ENCODE data around the gene HOXB13. TPM values are rescaled to one million over a fixed set of nuclear protein-coding genes. Genes with fewer than 3 reads are reported as not detected.

Gene HOXB13
- polyA plus RNA-seq, 1 experiment = 0.70 TPM

DNA sequence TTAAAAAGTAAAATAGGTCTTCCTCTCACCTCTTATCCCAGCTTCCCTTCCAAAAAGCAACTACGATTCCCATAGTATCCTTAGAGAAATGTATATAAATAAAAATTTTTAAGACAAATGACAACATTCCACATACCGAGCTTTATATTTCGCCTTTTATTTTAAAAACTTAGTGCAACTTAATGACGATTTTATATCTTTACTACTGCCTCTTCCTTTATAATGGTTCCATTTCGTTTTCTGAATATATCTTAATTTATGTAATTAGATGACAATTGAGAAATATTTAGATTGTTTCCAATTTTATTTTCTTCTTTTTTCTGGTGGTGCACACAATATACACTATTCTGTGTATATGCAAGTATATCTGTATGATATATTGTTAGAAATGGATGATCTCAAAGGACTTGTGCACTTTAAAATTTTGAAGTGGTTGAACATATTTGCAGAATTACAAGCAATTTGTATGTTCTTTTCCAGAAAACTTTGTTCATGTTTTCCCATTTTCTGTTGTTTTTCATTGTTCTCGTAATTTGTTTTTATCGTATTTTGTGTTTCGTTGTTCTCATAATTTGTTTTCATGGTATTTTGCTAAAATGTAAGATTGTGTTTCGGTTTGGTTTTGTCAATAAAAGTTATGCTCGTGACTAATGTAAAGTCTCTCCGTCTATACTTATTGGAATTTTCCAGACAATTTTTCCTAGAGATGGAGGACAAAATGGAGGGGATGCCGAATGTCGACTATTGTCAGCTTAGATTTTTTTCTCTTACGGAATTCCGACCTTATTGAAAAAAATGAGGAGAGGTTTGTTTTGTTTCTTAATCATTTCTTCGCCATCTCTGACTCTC, 20.4 kb upstream of the HOXB13 start:
- ChIA-PET POLR2A (no interaction called here), CTCF (interaction anchor here (0.5 to 1.4 kb wide), 2 partner anchors 32 to 142 kb away, joined by 3 to 5 read pairs; no protein-coding TSS in a partner anchor)
- H3K27me3 ChIP-seq (ENCODE audit: control insufficient read depth, insufficient read depth, low read length) = peaks cover 68% of the 10 kb centered on the region
- TF ChIP-seq, protein P1, sequence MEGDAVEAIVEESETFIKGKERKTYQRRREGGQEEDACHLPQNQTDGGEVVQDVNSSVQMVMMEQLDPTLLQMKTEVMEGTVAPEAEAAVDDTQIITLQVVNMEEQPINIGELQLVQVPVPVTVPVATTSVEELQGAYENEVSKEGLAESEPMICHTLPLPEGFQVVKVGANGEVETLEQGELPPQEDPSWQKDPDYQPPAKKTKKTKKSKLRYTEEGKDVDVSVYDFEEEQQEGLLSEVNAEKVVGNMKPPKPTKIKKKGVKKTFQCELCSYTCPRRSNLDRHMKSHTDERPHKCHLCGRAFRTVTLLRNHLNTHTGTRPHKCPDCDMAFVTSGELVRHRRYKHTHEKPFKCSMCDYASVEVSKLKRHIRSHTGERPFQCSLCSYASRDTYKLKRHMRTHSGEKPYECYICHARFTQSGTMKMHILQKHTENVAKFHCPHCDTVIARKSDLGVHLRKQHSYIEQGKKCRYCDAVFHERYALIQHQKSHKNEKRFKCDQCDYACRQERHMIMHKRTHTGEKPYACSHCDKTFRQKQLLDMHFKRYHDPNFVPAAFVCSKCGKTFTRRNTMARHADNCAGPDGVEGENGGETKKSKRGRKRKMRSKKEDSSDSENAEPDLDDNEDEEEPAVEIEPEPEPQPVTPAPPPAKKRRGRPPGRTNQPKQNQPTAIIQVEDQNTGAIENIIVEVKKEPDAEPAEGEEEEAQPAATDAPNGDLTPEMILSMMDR (IDR thresholded peaks at IDR 0.05; ENCODE audit: insufficient read depth, low read depth, low read length) = no peak
- H3K36me3 ChIP-seq (ENCODE audit: control insufficient read depth, insufficient read depth, low read length) = no peaks in the 10 kb centered on the region
- no peak overlapping the region for H3K4me3 ChIP-seq (ENCODE audit: low read depth, low read length)
- DNase-seq (ENCODE audit: low read depth) = no peak

- Histone ChIP-seq H3K36me3 (ENCODE audit: control insufficient read depth, insufficient read depth, low read length) (no peaks in the 10 kb centered on the region), H3K27me3 (ENCODE audit: control insufficient read depth, insufficient read depth, low read length) (peaks cover 66% of the 10 kb centered on the region), H3K4me3 (ENCODE audit: low read depth, low read length) (no peak overlapping the region)
- ChIA-PET POLR2A (no interaction called here), CTCF (interaction anchor here (0.5 to 0.8 kb wide), 2 partner anchors 69 to 140 kb away, joined by 3 to 5 read pairs; no protein-coding TSS in a partner anchor)
- no peak for DNase-seq (ENCODE audit: low read depth)
- TF ChIP-seq, protein P1 (IDR thresholded peaks at IDR 0.05; ENCODE audit: insufficient read depth, low read depth, low read length) = no peak
Measured at GRCh38 chr17:48747445-48748363, 19.2 kb upstream of the HOXB13 start.

DNA sequence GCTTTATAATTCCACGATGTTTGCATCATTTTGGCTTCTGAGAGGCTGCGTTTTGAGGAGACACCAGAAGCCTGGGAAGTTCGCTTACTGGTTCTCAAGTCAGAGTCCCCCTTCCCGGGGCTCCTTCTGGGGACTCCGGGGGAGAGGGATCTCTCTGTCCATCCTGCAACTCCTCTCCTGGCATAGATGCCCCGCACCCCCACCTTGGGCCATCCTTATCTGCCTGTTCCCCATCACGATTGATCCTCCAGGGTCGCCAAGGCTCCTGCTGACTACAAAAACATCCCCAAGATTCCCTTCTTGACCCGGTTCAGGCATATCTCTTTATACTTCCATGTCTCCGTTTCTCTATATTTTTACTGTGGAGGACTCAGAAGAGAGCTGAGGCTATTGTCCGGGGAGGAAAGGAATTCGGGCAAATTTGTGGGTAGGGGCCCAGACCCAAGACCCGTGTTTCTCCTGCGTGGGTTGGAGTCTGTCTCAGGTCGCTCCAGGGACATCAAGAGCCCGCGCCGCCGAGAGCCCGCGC, 18.4 kb upstream of the HOXB13 start:
- ChIA-PET POLR2A (no interaction called here), CTCF (no interaction called here)
- no peak for DNase-seq (ENCODE audit: low read depth)
- H3K4me3 ChIP-seq (ENCODE audit: low read depth, low read length) = no peak overlapping the region
- TF ChIP-seq, protein P1 (IDR thresholded peaks at IDR 0.05; ENCODE audit: insufficient read depth, low read depth, low read length) = no peak
- no peaks in the 10 kb centered on the region for H3K36me3 ChIP-seq (ENCODE audit: control insufficient read depth, insufficient read depth, low read length)
- peaks cover 67% of the 10 kb centered on the region for H3K27me3 ChIP-seq (ENCODE audit: control insufficient read depth, insufficient read depth, low read length)

- no peaks in the 10 kb centered on the region for H3K36me3 ChIP-seq (ENCODE audit: control insufficient read depth, insufficient read depth, low read length)
- no peak overlapping the region for H3K4me3 ChIP-seq (ENCODE audit: low read depth, low read length)
- CTCF ChIA-PET = interaction anchor here (0.6 to 3.6 kb wide), 5 partner anchors 10 to 45 kb away, joined by 3 to 14 read pairs (median 4); partner anchors contain the start of gene PRAC2
- TF ChIP-seq, protein P1 (IDR thresholded peaks at IDR 0.05; ENCODE audit: insufficient read depth, low read depth, low read length) = no peak
- H3K27me3 ChIP-seq (ENCODE audit: control insufficient read depth, insufficient read depth, low read length) = peaks cover 59% of the 10 kb centered on the region
- DNase-seq (ENCODE audit: low read depth) = no peak
- POLR2A ChIA-PET = no interaction called here
Measured at GRCh38 chr17:48745381-48746275, 17.1 kb upstream of the HOXB13 start.

Data from BJ (cell line).